Stimulated activated CD8-positive, alpha-beta memory T cell treated with anti-CD3 and anti-CD28 coated beads, Interleukin-15, amount 100 ng/mL, for 48 hours (primary cell): ENCODE measurements around the gene NFIX.
A peak's percentile ranks its signal among the peaks of the same experiment; 100 is the strongest.
"Not testable (repeated sequence)": the region's sequence is repeated elsewhere in the genome, so short reads cannot be mapped to it uniquely, and the experiment has no call there.

Source experiments
- DNase-seq, 2 donors: peaks; one replicate each; pipeline ENCODE4 v3.0.0-alpha.2; 2020; ENCODE audit warnings: low read depth in 2 of 2

Gene NFIX

GRCh38 chr19:12957389-12957952, 37.8 kb upstream of the NFIX start:
- not testable (repeated sequence) for DNase-seq

GRCh38 chr19:12959481-12959880, 35.8 kb upstream of the NFIX start:
- no peak for DNase-seq

DNA sequence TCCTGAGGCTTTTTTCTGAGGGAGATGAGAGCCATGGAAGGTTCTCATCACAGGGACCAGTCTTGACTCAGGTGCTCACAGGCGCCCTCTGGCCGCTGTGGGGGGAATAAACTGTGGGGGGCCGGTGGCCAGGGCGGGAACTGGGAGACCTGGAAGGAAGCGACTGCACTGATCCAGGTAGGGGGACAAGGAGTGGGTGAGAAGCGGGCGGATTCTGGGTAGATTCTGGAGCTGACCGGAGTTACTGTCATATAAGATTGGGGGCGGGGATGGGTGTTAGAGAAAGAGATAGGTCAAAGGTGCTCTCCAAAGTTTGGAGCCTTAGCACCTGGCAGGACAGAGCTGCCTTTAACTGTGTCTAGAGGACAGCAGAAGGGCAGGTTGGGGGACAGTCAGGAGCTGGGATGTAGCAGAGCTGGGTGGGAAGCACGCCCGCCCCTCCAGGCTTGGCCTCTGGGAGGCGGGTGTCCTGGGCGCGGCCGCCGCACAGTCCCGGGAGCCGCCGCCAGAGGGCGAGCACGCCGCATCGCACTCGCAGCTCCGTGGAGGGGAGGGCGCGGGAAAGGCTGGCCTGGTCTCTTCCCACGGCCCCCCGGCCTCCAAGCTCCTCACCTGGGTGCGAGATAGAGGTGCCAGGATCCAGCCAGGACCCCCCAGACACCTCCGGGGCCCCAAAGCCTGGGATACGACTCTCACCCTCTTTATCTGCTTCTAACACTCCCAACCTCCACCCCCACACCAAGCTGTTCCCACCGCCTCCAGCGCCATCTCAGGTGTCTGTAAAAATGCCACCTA, 30.1 kb upstream of the NFIX start:
- DNase-seq: peak; percentile 70 to 76

- no peak for DNase-seq
Measured at GRCh38 chr19:12965812-12966135, 29.5 kb upstream of the NFIX start.

DNA sequence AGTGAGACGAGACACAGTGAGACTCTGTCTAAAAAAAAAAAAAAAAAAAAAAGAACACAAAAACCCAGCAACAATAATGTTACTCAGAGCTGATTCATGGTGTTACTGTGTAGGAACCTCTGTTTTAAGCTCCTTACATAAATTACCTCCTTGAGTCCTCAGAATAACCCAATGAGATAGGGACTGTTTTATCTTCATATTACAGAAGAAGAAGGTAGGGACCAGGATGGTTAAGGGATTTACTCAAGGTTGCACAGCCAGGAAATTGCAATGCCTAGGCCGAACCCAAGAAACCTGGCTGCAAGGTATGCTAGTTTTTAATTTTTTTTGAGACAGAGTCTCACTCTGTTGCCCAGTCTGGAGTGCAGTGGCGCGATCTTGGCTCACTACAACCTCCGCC, 27.4 kb upstream of the NFIX start:
- no peak for DNase-seq

GRCh38 chr19:12969292-12969988, 25.8 kb upstream of the NFIX start, which contains the start of gene DAND5:
DAND5 (plus strand) TSS chr19:12969576; CDS start chr19:12969661, 85 bp downstream.
- DNase-seq: no peak

GRCh38 chr19:12970070-12970820, 25.0 kb upstream of the NFIX start:
- DNase-seq: no peak

- DNase-seq: no peak
Measured at GRCh38 chr19:12973236-12973635, 22.0 kb upstream of the NFIX start.

GRCh38 chr19:12974301-12975220, 20.7 kb upstream of the NFIX start:
- DNase-seq: no peak

DNA sequence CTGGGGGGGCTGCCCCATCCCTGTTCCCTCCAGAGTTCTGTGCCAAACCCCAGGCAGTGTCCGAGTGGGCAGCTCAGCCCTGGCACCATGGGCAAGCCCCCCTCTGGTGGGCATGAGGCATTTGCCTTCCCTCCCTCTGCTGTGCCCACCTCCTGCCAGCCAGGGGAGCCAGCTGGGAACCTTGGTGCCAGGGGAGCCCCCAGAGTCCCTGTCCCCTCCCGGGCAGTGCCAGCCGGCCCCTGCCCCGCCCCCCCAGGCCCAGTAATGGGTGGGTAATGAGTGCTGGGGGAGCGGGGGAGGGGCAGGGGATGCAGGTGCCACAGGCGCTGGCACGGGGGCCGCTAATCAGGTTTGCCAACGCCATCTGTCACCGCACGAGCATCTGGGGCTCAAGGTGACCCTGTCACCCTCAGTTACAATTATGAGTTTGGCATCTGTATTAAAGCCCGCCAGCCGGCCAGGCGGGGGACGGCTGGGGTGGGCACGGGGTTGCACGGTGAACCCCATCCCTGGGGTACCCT, 20.0 kb upstream of the NFIX start:
- DNase-seq: no peak

DNA sequence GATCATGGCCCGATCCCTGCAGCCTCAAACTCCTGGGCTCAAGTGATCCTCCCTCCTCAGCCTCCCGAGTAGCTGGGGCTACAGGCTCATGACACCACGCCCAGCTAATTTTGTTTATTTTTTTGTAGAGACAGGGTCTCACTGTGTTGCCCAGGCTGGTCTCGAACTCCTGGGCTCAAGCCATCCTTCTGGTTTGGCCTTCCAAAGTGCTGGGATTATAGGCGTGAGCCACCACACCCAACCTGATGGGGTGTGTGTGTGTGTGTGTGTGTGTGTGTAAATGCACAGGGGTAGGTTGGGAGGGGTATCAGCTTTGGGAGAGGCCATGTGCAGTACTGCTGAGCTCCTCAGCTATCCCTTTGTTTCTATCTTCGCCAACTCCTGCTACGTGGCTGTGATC, 19.2 kb upstream of the NFIX start:
- not testable (repeated sequence) for DNase-seq

DNA sequence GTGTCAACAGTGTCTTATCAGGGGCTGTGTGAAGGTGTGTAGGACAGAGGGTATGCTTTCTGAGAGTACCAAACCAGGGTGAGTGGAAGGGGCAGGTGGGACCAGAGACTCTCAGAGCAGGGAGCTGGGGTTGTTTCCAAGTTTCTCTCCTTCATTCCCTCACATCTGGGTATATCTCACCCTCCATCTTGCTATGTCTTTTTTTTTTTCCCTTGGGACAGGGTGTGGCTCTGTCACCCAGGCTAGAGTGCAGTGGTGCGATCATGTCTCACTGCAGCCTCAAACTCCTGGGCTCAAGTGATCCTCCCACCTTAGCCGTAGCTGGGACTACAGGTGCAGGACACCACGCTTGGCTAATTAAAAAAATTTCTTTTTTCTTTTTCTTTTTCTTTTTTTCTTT, 15.3 kb upstream of the NFIX start:
- DNase-seq: no peak

- DNase-seq: no peak
Measured at GRCh38 chr19:12982648-12983047, 12.6 kb upstream of the NFIX start.

- DNase-seq: no peak
Measured at GRCh38 chr19:12983091-12983490, 12.2 kb upstream of the NFIX start.

DNA sequence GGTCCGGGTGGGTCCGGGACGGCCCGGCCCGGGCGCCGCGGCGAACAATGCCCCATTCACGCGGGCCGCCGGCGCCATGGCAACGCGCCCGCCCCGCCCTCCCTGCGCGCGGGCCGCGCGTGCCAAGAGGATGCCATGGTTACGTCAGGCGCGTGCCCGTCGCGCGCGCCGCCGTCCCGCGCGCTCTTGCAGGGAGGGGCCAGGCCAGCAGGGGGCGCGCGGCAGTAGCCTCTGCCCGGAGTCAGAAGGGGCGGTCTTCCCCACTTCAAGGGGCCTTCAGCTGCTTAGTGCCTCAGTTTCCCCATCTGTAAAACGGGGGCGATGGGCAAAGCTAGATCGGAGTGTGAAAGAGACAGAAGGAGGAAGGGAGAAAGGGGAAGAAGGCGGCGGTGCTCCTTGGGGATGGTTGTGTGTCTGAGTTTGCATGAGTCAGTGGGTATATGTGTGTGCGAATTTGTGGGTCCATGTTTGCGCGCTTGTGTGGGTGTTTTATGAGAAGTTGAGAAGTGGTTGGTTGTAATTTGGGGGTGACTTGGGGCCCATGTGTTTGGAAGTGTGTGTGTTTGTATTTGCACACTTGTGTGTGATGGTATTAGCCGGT, 11.6 kb upstream of the NFIX start:
- DNase-seq: peak; percentile 57 to 69

DNA sequence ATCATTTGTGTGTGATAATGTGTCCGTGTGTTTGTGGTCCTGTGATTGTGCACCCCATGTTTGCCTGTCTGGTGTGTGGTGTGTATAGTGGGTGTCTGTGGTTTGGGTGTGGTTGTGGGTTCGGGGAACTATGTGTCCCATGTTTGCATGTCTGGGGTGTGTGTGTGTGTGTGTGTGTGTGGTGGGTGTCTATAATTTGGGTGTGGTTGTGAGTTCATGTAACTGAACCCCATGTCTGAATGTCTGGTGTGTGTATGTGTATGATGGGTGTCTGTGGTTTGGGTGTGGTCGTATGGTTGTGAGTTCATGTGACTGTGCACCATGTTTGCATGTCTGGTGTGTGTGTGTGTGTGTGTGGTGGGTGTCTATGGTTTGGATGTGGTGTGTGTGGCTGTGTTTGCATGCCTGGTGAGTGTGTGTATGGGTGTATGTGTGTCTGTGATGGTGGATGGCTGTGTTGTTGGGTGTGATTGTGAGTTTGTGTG, 11.1 kb upstream of the NFIX start:
- DNase-seq: no peak

DNA sequence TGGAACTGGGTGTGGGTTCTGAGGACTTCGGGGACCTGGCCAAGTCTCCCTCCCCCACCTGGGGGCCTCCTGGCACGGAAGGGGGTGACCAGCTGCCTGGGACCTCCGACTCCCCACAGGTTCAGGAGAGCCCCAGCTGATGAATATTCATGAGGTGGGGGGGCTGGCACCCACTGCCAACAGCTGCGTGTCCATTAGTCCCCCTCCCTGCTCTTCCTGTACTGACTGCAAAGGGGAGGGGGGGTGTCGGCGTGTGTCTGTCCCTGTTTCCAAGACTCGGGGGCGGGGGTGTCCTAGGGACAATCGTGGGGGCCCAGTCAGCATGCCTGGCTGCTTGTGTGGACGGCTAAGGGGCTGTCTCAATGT, 10.6 kb upstream of the NFIX start:
- DNase-seq: no peak

DNA sequence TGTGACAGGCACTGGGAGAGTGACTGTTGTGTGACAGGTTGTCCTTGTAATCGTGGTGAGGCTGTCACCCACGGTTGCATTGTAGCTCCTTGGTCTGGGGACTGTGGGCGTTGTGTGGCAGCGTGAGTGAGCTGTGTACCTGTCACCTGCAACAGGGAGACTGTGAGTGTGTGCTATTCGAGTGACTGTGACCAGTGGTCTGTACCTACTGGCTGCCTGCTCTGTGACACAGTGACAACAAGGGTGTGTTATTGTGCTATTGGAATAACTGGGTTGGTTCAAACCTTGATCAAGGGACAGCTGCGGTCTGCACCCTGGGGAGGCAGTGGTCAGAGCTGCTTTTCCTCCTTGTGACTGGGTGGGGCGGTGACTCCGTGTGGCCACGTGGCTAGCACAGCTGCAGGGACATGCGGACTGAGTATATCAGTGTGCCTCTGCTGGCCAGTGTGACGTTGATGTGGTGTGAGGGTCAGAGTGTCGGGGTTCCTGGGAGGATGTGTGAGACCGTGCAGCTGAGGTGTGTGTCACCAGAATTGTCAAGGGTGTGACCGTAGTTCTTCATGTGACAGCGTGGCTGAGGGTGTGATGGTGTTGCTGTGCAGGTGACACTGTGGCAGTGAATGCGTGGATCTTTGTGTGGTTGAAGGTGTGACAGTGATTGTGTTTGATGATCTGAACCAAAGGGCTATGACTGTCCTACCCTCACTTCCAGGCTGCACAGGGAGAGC, 10.1 kb upstream of the NFIX start:
- DNase-seq: no peak

DNA sequence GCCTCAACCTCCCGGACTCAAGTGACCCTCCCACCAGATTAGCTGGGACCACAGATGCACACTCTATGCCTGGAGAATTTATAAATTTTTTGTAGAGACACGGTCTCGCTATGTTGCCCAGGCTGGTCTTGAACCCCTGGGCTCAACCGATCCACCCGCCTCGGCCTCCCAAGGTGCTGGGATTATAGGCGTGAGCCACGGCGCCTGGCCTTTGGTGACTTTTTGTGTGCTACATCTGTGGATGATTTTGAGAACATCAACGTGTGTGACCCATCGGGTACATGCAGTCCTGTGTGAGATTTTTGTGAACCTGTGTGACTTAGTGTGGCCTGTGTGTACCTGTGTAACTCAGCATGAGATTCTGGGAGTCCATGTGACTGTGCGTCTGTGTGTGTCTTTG, 8.5 kb upstream of the NFIX start:
- no peak for DNase-seq

- DNase-seq: no peak
Measured at GRCh38 chr19:12987190-12987589, 8.1 kb upstream of the NFIX start.
